Stimulated activated CD4-positive, alpha-beta T cell treated with anti-CD3 and anti-CD28 coated beads, Interleukin-4, amount 100 ng/mL, for 4 hours (primary cell): ENCODE data around the gene INF2.

Experiments
- DNase-seq, 2 experiments: peaks; one replicate each; pipeline ENCODE4 v3.0.0-alpha.2; 2020

Gene INF2

DNA sequence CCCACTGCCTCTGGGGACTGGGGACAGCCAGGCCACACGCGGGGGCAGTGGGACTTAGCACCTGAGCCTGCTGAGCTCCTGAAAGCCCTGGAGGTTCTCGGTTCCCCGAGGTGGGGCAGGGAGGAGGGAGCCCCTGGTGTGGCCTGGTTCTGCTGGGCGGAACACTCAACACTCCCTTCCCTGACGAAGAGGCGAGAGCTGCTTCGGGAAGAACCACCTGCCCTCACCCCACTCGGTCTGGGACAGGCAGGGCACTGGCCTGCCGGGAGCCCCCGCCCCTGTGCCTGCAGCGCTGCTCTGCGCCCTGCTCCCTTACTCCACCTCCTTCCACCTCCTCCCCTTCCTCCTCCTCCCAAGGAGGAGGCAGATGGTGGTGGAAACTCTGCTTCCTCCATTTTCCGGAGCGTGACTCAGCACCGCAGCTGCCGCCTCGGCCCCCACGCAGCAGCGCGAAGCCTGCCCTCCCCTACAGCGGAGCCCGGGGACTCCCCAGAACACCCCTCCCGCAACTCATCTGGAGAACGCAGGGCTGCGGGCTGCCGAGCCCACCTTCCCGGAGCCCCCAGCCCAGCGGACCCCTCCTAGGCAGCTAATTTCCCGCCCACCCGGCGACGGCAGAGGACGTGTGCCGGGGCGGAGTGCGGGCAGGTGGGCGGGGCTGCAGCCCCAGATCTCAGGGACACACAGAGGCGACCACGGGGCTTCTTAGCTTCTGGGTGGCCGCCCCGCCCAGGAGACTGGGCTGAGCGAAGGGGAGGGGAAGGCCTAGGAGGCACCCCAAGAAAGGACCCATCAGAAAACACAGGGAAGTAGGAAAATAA, 11.7 kb upstream of the INF2 start:
- peak; percentile 77 to 89 for DNase-seq

DNA sequence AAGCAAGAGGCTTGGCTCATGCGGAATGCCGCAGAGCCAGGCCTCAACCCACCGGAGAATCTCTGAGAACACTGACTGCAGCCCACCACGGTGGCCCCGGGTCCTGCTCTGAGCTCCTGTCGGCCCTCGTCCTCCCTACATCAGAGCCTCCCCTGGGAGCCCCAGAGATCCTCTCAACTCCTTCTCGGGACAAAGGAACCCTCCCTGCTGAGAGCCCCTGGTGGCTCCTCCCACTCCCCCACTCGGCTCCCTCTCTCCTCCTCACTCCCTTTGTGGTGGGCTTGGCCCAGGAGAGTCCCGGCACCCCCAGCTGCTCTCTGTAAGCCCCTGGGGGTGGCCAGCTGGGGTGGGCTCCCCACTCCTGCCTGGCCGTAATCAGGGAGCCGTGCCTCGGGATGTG, 11.1 kb upstream of the INF2 start:
- no peak for DNase-seq

DNA sequence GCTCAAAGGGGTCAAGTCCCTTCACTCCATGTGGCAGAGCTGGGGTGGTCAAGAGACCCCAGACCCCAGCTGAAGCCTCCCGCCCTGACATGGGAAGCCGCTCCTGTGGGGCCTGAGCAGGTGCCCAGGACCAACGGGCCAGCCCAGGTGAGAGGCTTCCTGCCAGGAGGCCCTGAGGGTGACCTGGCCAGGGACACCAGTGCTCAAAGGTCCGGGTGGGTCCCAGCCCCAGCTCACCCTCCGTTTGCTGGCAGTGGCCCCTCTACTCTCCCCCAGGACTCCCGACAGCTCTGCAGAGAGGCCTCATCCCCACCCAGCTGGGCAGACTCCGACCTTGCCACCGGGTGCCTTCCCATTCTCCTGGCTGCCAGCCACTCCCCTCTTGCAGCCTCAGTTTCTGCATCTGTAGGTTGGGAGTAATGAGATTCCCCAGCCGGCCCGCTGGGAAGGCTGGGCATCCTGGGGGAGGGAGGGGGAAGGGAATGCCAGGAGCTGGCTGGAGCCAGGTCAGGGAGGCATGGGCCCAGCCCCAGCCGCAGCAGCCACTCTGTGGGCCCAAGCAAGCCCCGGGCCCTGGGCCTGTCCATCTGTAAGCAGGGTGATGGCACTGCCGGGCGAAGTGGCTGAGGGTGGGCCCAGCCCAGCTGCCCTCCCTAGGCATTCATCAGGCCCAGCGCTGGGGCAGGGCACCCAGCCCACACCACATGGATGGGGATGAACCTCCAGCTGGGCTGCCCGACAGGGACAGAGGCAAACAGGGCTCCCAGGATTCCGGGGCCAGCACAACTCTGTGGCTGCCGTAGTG, 10.3 kb upstream of the INF2 start:
- no peak for DNase-seq

DNA sequence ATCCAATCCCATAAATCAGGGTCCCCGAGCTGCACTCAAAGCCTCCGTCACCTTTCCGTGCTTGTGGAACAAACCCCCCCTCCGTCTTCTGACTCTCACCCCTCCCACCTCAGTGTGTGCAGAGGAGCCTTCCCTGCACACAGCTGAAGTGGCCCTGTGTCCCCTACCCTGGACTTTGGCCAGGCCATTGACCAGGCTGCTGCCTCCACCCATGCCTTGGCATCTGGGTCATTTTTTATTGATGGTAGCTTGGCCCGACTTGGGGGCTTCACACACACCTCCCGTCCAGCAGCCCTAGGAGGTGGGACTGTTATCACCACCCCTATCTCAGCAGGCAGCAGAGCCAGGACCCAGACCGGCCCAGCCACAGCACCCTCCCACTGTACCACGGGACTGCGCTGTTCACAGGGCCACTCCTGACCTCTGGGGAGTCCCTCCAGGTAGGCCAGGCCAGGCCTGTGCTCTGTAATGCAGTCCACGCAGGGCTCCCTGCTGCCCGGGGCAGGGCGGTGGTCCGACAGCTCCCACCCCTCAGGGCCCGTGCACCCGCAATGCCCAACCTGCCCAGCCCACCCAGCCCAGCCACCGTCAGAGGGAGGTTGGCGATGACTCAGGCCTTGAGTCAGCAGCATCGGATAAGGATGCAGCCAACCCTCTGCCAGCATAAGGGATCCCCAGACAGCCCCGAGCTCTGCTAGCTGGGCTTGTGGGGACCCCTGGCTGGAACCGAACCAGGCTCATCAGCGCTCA, 9.2 kb upstream of the INF2 start:
- no peak for DNase-seq

DNA sequence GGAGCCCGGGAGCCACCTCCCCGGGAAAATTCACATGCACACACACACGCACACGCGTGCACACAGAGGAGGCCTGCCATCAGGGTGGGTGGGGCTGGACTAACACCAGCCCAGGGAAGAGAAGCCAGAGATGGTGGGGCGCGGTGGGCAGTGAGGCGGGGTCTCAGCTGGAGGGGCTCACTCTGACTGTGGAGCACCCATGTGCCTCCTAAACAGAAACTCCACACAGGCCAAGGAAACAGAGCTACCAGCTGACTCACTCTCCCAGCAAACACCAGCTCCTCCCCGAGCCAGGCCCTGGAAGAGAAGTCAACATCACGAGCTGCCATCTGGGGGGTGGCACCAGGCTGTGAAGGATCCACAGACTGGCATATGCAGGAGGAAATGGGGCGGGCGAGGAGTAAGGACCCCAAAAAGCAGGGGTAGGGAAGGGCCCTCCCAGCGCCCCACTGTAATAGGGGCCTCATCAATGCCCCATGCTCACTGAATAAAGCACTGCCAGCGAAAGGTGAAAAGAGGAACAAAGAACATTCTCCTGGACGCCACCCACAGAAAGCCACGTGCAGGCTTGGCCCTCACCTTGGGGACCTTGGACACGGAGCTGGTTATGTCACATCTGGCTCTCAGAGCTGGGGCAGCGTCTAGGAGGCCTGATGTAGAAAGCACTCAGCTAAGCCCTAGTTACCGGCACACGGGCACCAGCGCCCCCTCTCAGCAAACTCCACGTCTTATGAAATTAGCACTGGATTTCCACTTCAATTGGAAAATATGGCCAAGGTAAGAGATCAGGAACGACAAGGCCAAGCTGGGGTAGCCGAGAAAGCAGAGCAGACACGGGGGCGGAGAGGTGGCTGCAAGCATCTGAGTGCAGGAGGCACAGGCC, 8.4 kb upstream of the INF2 start:
- DNase-seq, result no peak

DNA sequence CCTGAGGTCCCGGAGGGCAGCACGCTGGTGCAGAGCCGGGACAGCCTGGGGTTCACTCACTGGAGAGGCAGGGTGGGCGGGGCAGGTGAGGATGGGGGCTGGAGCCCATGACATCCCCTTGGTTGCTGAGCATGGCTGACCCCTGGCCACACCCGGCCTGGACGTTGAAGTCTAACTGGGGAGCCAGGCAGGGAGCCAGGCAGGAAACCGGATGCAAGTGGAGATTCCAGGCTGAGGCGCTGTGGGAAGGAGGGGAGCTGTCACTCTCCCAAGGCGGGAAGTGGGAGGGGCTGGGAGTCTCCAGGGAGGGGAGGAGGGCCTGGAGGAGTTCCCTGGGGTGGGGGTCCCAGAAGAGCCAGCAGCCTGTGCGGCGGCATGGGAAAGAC, 7.7 kb upstream of the INF2 start:
- DNase-seq, result no peak

DNA sequence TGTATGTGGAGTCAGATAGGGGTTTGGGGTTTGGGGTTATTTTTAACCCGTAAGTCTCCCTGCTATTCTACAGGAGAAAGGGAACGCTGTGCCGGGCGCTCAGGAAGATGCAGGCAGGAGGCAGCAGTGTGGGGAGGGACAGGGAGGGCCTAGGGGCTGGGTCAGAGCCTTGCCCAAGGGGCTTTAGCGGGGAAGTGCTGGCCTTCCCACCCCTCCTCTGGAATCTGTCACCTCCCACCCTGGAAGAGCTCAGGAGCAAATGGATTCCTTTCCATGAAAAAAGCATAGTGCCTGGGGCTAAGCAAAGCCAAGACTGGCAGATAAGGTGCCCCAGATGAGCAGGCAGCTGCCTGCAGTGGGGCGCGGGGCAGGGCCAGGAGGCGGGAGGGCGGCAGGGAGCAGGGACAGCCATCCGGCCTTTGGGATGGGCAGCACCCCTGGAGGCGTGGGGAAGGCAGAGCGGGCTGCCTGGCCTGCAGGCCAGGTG, 7.3 kb upstream of the INF2 start:
- DNase-seq, result no peak

DNA sequence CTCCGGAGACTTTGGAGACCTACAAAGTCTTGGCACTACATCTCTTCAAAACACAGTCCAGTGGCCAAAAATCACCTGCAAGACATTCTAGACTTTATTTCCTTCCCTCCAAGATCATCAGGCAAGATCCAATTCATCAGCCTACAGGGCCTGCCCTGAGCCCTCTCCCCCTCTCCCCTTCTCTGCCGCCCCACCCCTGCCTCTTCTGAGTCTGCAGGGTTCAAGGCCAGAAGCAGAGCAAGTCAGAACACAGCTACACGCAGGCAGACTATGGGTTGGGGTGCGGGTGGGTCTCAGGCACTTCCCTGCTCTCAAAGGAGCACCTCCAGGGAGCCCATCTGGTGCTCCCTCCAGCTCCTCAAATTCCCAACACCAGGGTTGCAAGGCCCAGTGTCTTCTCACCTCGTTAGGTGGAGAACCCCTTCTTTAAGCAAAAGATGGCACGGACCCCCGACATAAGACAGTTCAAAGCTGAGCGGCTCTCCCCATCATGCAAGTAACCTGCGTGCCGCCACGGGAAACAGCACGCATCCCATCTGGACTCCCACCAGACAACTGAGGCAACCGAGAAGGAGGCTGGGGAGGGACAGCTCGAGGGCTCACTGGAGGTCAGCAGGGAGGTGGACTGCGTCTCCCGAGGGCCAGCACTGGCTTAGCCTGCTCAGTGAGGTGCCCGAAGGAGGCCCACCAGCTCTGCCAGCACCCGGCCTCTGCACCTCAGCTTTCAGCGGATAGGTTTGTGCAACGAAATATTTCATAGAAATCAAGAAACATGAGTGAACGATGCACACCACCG, 5.6 kb upstream of the INF2 start:
- DNase-seq, result no peak

DNA sequence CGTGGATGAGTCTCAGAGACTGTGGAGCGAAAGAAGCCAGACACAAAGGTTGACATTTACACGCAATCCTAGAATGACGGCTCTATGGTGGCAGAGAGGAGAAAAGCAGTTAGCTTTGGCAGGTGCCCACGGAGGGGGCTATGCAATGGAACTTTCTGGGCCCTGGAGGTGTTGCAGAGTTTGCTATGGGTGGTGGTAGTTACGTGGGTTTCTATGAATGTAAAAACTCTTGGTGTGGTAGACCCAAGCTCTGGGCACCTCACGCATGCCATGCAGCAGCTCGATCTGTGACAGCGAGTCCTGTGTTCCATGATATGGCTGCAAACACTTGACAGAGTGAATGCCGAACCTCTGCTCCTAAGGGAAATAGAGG, 5.0 kb upstream of the INF2 start:
- no peak for DNase-seq

DNA sequence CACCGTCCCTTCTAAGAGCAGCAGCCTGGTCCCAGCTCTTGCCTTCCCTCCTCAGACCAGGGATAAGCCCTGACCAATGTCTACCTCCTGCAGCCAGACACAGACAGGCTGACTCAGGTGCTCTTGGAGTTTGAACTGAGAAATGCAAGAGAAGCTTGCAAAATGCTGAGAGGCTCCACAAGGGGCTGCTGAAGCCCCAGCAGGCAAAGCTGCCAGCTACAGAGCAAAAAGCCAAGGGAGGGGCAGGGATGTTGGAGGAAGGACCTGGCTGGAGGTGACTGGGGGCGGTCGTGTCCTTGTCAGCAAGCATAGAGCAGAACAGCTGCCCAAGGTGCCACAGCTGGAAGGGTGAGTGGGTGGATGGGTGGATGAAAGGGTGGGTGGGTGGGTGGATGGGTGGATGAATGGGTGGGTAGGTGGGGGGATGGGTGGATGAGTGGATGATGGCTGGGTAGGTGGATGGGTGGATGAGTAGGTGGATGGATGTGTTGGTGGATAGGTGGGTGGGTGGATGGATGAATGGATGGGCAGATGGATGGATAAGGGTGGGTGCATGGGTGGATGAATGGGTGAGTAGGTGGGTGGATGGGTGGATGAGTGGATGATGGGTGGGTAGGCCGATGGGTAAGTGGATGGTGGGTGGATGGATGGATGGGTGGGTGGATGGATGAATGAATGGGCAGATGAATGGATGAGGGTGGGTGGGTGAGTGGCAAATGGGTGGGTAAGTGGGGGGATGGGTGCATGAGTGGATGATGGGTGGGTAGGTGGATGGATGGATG, 4.0 kb upstream of the INF2 start:
- DNase-seq, result peak in 1 of 2 experiments; percentile 51

DNA sequence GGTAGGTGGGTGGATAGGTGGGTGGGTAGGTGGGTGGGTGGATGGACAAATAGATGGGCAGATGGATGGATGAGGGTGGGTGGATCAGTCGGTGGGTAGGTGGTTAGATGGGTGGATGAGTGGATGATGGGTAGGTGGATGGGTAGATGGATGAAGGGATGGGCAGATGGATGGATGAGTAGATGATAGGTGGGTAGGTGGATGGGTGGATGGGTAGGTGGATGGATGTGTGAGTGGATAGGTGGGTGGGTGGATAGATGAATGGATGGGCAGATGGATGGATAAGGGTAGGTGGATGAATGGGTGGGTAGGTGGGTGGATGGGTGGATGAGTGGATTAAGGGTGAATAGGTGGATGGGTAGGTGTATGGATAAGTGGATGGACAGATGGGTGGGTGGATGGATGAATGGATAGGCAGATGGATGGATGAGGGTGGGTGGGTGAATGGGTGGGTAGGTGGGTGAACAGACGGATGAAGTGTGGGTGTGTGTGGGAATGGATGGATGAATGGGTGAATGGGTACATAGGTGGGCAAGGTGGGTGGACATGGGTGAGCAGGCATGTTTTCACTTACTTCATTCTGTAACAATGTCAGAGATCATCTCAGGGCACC, 3.3 kb upstream of the INF2 start:
- no peak for DNase-seq

DNA sequence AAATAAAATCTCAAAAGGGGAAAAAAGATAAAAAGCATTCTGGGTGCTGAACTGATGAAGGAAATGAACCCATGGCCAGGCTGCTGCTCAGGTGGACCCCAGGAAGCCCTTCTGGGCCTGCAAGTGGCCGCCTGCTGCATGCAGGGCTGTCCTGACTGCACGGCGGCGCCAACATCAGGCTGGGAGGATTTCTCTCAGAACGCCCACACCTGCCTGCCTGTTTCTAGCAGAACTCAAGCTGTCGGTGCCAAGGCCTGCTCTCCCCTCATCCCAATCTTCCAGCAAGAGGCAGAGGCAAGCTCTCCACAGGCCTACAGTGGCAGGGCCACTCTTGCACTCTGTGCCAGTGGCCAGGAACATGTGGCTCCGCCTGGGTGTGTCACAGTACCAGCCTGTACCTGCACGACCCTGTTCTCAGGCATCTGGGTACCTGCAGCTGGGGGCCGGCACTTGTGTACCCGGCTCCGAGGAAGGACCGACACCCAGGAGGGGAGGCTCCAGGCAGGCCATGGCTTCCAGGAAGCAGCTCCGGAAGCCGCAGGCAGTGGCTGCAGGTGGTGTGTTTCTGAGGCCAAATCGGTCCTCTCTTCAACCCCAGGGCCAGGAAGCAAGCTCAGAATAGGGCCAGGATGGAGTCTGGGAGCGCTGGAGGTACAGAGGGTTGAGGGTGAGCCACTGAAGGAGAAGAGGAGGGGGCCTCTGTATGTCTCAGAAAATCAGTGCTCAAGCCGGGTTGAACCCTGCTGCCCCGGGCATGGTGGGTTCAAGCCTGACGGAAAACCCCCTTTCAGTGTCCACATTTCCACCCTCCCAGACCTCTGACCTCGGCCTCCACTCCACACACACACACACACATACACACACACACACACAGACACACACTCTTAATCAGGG, 2.5 kb upstream of the INF2 start:
- no peak for DNase-seq

DNA sequence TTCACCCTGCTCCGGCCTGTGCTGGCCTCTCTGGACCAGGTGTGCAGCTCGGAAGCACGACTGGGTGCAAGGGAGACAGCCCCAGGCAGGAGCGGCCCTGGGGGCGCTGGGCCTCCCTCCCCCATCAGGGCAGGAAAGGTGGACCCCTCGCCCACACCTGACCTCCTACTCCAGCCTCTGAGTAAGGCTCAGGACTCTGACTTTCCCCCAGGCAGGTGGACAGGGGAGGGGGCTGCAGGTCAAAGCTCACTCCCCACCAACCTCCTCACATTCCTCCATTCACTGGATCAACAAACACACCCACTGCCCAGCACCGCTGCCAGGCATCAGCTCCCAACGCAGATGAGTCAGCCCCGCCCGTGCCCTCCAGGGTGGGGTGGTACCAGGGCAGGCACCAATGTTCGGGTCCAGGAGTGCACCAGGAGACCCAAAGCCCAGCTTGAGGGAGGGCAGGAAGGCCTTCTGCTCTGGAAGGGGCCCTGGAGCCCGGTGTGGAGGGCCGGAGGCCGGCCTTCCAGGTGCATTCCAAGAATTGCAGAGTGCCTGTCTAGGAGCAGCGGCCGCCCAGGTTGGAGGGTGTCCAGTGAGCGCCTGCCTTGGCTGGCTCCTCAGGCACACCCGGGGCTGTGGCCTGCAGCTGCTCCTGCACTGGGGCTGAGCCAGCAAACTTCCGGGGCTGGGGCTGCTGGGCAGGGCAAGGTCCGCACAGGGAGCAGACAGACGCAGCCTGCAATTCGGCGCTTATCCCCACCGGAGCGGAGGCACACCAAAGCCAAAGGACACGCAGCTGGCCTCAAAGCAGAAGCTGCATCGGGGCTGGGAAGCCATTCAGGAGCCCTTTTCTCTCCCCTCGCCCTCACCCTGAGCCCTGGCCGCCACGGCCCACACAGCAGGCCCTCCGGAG, 1.6 kb upstream of the INF2 start:
- DNase-seq, result no peak

DNA sequence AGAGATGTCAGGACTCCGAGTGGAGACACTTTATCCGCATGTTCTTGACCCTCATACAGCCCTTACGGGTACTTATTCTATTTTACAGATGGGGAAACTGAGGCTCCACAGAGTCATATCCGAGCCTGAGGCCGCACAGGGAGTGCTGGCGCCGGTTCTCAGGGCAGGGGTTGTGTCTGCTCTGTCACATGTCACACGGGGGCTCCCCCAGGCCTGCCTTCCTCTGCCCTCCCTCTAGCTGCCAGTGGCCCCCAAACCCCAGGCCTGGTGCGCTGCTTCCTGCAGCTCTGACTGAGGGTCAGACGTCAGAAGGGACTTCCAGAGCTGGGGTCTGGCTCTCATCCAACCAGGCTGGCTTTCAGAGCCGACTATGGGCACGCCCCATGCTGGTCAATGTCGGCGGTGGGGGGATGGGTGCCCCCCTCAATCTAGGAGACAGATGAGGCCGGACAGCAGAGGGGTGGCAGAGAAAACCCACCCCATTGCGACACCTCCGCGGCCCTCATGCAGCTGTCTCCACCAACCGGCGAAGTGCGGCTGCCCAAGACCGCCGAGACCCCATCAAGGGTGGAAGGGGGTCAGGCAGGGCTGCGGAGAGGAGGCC, 811 bp upstream of the INF2 start:
- no peak for DNase-seq

DNA sequence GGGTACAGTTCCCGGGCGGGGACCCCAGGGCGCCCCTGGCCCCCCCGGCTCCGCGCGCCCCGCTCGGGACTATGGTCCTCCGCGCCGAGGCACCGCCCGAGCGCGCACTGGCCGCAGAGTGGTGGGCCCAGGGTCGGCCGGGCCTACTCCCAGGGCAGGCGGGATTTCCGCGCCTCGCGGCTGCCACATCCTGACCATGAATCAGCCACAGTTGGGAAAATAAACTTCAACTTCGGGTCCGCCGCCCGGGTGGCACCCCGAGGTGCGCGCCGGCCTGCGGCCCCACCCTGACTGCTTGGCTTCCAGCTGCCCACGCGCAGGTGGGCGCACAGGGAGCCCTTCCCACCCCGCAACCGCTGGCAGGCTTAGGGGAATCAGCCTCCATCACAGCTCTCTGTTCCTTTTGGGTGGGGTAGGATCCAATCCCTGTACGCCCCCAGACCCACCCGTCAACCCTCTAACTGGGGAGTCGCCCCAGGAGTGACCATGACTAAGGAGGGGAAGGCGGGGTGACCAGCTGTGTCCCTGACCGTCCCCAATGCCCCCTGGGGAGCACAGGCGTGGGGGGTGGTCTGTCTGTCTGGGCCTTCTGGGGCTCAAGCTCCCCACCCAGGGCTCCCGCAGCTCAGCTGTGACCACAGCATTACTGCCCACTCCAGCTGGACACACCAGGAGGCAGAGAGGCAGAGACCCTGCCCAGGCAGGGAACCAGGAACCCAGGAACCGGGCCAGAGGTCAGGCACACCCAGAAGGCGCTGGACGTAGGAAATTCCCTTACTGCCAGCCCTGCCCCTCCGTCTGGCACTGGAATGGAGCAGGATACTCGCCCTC, 678 bp downstream of the INF2 start:
- DNase-seq, result peak in 1 of 2 experiments; percentile 20

DNA sequence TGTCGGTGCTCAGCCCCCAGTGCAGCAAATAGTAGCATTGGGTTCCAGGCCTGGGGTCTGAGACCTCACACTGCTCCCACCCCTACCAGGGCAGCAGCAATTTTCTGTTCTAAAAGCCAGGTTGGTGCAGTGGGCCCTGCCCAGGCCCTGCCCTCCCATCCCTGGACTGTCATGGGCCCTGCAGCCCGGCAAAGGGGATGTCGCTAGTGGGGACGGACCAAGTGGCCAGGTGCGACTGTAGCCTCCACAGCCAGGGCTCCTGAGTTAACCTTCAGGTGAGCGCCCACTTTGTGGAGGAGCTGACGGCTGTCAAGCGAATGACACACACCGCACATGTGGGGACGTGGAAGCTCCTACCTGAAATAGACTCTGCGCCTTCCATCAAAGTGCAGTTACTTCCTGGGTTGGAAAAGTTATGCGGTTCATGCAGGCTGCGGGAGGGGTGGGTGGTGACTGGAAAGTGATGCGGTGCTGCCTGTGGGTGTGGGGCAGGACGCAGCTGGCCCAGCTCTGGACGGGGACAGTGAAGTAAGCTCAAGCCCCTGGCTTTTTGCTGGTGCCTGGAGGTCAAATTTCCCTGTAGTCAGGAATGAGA, 1.5 kb downstream of the INF2 start:
- DNase-seq, result peak in 1 of 2 experiments; percentile 18
